NCI-H524 treated with DMSO at 0.1 percent for 48 hours (cell line): ENCODE results near the gene ZFP92.
"Not testable (repeated sequence)": the region's sequence is repeated elsewhere in the genome, so short reads cannot be mapped to it uniquely, and the experiment has no call there.

Experiments used
- DNase-seq: peaks from one replicate; lab custom pipeline; 2025; lab: John Stamatoyannopoulos, UW

Gene ZFP92

GRCh38 chrX:153411255-153411987, at the start of gene ZFP92:
Gene ZFP92, plus strand, starts transcription at chrX:153411472. Its CDS starts 6,851 bp downstream, at chrX:153418323.
- DNase-seq = no peak

DNA sequence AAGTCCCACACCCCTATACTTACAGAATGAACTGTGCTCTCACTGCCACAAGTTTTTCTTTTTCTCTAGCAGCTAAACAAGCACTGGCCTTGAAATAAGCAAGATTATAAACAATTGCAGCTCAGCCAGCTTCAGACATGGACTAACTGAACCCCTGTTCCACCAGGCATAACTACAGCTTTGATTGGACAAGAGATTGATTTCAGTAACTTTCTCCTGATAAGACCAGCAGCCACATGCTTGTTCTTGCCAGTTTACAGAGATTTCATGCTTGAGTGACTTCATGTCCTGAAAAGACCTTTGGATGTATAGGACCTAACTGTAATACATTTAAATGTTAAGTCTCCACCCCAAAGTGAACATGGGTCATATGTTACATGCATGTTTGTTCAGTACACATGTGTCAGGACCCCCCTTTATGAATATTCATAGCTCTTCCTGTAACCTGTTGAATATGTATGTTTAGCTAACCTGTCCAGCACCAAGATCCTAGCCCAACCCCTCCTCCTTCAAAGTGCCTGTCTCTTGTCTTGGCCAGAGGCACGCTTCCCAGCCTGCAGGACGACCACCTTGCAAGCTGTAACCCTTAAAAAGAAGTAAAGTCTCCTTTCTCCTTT, 49.4 kb upstream of the ZFP92 start:
- DNase-seq = no peak

DNA sequence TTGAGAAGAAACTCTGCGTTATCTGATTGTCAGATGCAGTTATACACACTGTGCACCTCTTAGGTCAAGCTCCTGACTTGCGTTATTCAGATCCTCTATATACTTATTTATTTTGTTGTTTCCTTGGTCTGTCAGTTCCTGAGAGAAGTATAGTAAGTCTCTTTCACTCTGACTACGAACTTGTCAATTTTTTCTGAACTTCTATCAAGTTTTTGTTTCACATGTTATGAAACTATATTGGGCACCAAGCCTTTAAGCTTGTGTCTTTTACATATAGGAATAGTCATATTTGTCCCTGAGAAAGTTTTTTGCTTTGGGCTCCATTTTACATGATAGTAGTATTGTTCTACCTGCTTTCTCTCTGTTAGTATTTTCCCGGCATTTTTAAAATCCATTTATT, 45.6 kb upstream of the ZFP92 start:
- DNase-seq = no peak

GRCh38 chrX:153366119-153366518, 45.2 kb upstream of the ZFP92 start:
- DNase-seq = no peak

DNA sequence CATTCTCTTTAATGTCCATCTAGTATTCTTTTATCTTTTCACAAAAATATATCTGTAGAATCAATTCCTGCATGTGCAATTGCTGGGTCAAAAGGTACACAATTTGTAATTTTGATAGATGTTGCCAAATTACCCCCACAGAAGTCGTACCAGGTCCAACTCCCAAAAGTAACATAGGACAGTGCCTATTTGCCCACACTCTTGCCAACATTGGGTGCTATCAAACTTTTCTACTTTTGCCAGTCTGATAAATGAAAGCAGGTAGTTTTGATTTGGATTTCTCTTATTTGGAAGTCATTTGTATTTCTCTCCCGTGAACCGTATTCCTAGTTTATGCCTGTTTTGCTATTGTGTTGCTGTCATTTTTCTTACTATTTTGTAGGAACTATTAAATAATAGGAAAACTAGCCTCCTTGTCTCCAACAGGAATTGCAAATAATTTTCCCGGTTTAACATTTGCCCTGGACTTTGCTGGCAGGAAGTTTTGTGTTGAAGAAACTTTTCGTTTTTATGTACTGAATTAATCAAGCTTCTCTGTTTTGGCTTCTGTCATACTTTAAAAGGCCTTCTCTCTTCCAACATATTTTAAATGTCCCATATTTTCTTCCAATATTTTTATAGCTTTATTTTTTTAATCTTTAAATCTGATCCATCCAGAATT, 44.3 kb upstream of the ZFP92 start:
- DNase-seq = no peak

- no peak for DNase-seq
These were observed 40.8 kb upstream of the ZFP92 start for GRCh38 chrX:153370293-153371055.

DNA sequence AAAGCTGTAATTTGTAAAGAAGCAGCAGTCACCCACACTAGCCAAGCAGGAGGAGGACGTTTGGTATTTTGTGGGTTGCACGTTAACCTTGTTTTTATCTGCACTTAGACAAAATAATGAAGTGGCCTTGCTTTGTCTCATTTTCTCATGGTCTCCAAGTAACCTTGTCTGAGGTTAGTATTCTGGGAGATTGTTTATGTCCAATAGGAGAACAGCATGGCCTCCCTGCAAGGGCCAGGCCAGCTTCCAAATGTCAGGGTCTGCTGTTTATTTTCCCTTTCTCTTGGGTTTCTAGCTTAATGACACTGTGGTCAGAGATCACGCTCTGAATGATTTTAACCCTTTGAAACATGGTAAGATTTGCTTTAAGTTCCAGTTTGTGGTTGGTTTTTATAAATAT, 40.0 kb upstream of the ZFP92 start:
- DNase-seq = no peak

- no peak for DNase-seq
These were observed 38.3 kb upstream of the ZFP92 start for GRCh38 chrX:153372949-153373348.

DNA sequence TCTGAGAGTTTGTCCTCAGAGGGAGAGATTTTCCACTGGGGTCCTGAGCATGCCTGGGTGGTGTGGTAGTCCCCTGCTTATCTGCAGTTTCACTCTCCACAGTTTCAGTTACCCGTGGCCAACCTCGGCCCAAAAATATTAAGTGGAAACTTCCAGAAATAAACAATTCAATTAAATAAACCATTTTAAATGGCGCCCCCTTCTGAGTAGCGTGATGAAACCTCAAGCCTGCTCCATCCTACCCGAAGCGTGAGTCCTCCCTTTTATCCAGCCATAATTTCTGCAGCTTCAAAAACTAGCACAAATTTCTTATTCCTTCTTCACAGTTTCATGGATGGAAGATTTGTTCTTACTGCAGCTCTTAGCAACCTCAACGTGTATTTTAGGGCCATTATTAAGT, 36.8 kb upstream of the ZFP92 start:
- DNase-seq = no peak

DNA sequence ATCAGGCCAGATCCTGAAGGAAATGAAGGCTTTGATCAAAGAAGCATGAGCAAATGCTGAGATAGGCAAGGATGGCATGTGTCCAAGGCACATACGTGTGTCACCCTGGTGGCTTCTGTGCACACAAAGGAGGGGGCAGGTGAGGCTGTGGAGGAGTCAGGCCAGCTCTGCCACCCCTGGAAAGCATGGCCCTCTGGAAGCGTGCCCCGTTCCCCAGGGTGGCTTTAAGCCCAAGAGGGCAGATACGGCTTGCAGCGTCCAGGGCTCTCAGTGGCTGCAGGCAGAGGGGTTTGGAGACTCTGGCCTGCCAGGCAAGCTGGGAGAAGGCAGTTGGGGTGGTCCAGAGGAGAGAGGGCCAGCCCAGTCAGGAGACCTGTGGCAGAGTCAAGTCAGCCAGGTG, 35.7 kb upstream of the ZFP92 start:
- DNase-seq = no peak

DNA sequence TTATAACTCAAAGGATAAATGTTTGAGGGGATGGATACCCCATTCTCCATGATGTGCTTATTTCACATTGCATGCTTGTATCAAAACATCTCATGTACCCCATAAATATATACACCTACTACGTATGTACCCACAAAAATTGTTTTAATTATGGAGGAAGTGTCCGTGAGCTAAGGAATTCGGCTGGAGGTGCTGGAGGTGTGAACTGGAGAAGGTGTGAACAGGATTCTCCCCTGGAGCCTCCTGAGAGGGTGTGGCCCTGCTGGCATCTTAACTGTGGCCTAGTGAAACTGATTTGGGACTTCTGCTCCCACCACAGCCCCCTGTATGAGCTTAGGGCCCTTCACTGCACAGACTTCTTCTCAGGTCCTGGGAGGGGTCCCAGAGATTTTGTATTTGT, 33.5 kb upstream of the ZFP92 start:
- DNase-seq = no peak

DNA sequence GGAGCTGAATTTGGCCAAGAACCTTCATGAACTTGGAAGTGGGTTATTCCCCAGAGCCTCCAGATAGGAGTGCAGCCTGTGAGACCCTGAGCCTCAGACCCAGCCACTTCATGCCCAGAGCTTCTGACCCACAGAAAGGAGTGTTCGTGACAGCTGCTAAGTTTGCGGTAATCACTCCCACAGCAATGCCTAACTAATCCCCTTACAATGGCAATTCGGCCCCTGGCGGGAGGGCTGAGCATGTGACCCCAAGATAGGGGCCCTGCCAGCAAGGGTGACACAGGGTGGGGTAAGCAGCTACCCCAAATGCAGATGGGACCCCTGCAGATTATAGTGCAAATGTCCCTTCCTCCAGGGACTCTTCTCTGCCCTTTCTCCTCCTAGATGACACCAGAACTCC, 32.7 kb upstream of the ZFP92 start:
- DNase-seq = no peak

GRCh38 chrX:153379508-153379907, 31.8 kb upstream of the ZFP92 start:
- DNase-seq = no peak

GRCh38 chrX:153379971-153380581, 31.2 kb upstream of the ZFP92 start:
- DNase-seq = no peak

GRCh38 chrX:153380691-153381090, 30.6 kb upstream of the ZFP92 start:
- DNase-seq = no peak

- DNase-seq = peak; percentile 29
These were observed 29.4 kb upstream of the ZFP92 start for GRCh38 chrX:153381684-153382532.

- DNase-seq = no peak
These were observed 28.4 kb upstream of the ZFP92 start for GRCh38 chrX:153382563-153383482.

GRCh38 chrX:153384390-153384789, 26.9 kb upstream of the ZFP92 start:
- DNase-seq = no peak

- DNase-seq = not testable (repeated sequence)
These were observed 26.3 kb upstream of the ZFP92 start for GRCh38 chrX:153384973-153385372.

- no peak for DNase-seq
These were observed 25.2 kb upstream of the ZFP92 start for GRCh38 chrX:153386097-153386496.
